ENCODE measurements around the gene ZBTB7C.

The ZBTB7C gene

GRCh38 chr18:48039769-48040215 is 369.4 kb downstream of the ZBTB7C start:
- TF ChIP-seq POLR2AphosphoS5 (IDR thresholded peaks at IDR 0.05; ENCODE audit: low read depth, low read length) (no peak), REST (IDR thresholded peaks at IDR 0.05; ENCODE audit: insufficient read depth in 1 of 2, low read depth in 2 of 2, low read length in 2 of 2) (no peak), SIN3A (IDR thresholded peaks at IDR 0.05; ENCODE audit: borderline replicate concordance, insufficient read depth, low read length) (no peak), FOXP2 (optimal IDR thresholded peaks at IDR 0.05; ENCODE audit: borderline replicate concordance, extremely low read depth, extremely low read length, insufficient read depth) (no peak), TAF1 (IDR thresholded peaks at IDR 0.05; ENCODE audit: borderline replicate concordance, insufficient read depth, low read length) (no peak)

GRCh38 chr18:48038636-48039035 is 370.5 kb downstream of the ZBTB7C start:
- TF ChIP-seq TAF1 (IDR thresholded peaks at IDR 0.05; ENCODE audit: borderline replicate concordance, insufficient read depth, low read length) = no peak
- no peak for TF ChIP-seq POLR2AphosphoS5 (IDR thresholded peaks at IDR 0.05; ENCODE audit: low read depth, low read length)
- TF ChIP-seq SIN3A (IDR thresholded peaks at IDR 0.05; ENCODE audit: borderline replicate concordance, insufficient read depth, low read length) = no peak
- TF ChIP-seq REST (IDR thresholded peaks at IDR 0.05; ENCODE audit: insufficient read depth in 1 of 2, low read depth in 2 of 2, low read length in 2 of 2) = no peak
- no peak for TF ChIP-seq FOXP2 (optimal IDR thresholded peaks at IDR 0.05; ENCODE audit: borderline replicate concordance, extremely low read depth, extremely low read length, insufficient read depth)

- no peak for TF ChIP-seq SIN3A (IDR thresholded peaks at IDR 0.05; ENCODE audit: borderline replicate concordance, insufficient read depth, low read length)
- no peak for TF ChIP-seq POLR2AphosphoS5 (IDR thresholded peaks at IDR 0.05; ENCODE audit: low read depth, low read length)
- no peak for TF ChIP-seq TAF1 (IDR thresholded peaks at IDR 0.05; ENCODE audit: borderline replicate concordance, insufficient read depth, low read length)
- TF ChIP-seq REST (IDR thresholded peaks at IDR 0.05; ENCODE audit: insufficient read depth in 1 of 2, low read depth in 2 of 2, low read length in 2 of 2) = no peak
These were observed 371.5 kb downstream of the ZBTB7C start for GRCh38 chr18:48037481-48038271.

GRCh38 chr18:48036641-48037421 is 372.4 kb downstream of the ZBTB7C start:
- TF ChIP-seq REST (IDR thresholded peaks at IDR 0.05; ENCODE audit: insufficient read depth in 1 of 2, low read depth in 2 of 2, low read length in 2 of 2) (no peak), SIN3A (IDR thresholded peaks at IDR 0.05; ENCODE audit: borderline replicate concordance, insufficient read depth, low read length) (no peak), FOXP2 (optimal IDR thresholded peaks at IDR 0.05; ENCODE audit: borderline replicate concordance, extremely low read depth, extremely low read length, insufficient read depth) (no peak), POLR2AphosphoS5 (IDR thresholded peaks at IDR 0.05; ENCODE audit: low read depth, low read length) (no peak), TAF1 (IDR thresholded peaks at IDR 0.05; ENCODE audit: borderline replicate concordance, insufficient read depth, low read length) (no peak)
